ENCODE results near the gene SLC2A1.

The SLC2A1 gene

DNA sequence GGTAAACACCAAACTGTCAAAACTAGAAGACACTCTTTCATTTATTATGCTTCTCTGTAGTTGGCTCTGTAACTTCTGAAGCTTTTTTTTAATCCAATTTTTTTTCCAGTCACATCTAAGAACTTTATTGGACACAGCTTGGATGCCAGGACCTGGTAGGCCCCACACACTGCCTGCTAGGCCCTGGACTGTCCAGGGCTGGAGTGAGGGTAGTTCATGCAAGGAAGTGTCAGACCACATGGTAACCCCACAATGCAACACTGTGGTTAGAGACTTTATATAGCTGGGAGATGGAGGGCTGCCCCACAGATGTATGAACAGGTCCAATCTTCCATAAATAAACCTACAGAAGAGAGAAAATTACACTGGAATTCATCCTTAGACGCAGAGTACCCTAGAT is 7.1 kb downstream of the SLC2A1 start:
- POLR2A ChIA-PET (ENCODE audit: low non-redundant PET) = no interaction called here
- peak overlapping the region; percentile 75 for H3K27ac ChIP-seq
- TF ChIP-seq CTCF (conservative IDR thresholded peaks at IDR 0.05; ENCODE audit: low read depth) = no peak
- CTCF ChIA-PET = no interaction called here
- no peak for DNase-seq (ENCODE audit: low spot score)

- peak overlapping the region; percentile 97 for H3K27ac ChIP-seq
- CTCF ChIA-PET = interaction anchor here (1.3 kb wide), 1 partner anchor 27 kb away, joined by 4 read pairs; no protein-coding TSS in a partner anchor
- TF ChIP-seq CTCF (conservative IDR thresholded peaks at IDR 0.05; ENCODE audit: low read depth) = no peak
- POLR2A ChIA-PET (ENCODE audit: low non-redundant PET) = no interaction called here
- no peak for DNase-seq (ENCODE audit: low spot score)
These were observed 8.6 kb downstream of the SLC2A1 start for GRCh38 chr1:42950116-42950481.

DNA sequence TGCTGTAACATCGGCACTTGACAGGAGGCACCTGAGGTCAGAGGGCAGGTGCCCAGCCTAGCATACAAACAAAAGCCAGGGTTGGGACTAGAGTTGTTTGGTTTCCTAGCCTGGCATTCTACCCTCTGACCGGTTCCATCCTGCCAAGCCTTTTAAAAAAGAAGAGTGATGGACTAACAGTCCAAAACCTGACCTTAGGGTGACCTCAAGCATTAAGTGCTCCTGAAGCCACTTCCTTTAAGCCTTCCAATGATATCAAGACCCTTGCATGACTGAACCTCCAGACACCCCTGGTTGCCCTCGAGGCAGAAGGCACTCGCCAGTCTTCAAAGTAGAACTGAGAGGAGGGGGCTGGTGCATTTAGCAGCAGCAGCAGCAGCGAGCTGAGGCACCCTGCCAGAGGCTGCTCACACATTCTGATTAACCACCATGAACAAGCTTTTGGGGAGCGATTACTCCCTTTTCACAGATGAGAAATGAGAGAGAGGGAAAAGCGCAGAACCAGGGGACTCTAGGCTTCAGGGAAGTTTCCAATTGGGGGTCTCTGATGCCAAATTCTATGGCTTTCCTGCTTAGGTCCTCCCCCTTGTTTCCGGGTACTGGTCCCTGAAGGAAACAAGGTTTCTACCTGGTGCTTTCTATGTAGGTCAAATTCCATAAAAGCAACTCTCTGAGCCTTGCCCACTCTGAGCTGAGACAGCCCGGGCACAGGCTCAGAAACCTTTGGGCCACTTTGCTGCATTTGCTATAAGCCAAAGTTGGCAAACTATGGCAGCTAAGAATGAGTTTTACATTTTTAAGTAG is 9.2 kb downstream of the SLC2A1 start:
- ChIA-PET CTCF (interaction anchor here (0.8 to 1.3 kb wide), 2 partner anchors 27 to 28 kb away, joined by 4 to 5 read pairs; no protein-coding TSS in a partner anchor), POLR2A (ENCODE audit: low non-redundant PET) (no interaction called here)
- DNase-seq (ENCODE audit: low spot score) = no peak
- TF ChIP-seq CTCF (conservative IDR thresholded peaks at IDR 0.05; ENCODE audit: low read depth) = no peak
- peak overlapping the region; percentile 97 for H3K27ac ChIP-seq

GRCh38 chr1:42947965-42948732 is 10.5 kb downstream of the SLC2A1 start:
- no peak for DNase-seq (ENCODE audit: low spot score)
- no peak for TF ChIP-seq CTCF (conservative IDR thresholded peaks at IDR 0.05; ENCODE audit: low read depth)
- CTCF ChIA-PET = interaction anchor here (0.6 to 0.8 kb wide), 3 partner anchors 27 to 1846 kb away, joined by 3 to 5 read pairs (median 4); no protein-coding TSS in a partner anchor
- POLR2A ChIA-PET (ENCODE audit: low non-redundant PET) = no interaction called here
- H3K27ac ChIP-seq = peak overlapping the region; percentile 97

DNA sequence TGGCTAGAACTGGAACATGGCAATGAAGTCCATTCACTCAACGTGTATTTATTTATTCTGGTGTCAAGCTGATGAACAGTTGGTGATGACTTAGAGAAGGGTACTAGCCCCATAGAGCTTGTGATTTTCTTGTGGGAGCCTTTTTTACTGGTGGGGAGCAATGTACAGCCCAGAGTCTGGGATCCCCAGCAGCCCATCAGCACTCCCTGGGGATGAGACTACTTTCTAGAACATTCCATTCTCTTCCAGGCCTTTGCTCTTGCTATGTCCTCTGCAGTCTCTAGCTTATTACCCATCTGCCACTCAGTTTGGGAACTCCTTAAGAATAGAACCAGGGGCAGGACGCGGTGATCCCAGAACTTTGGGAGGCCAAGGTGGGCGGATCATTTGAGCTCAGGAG is 11.6 kb downstream of the SLC2A1 start:
- DNase-seq (ENCODE audit: low spot score) = no peak
- H3K27ac ChIP-seq = peak overlapping the region; percentile 97
- no peak for TF ChIP-seq CTCF (conservative IDR thresholded peaks at IDR 0.05; ENCODE audit: low read depth)
- CTCF ChIA-PET = interaction anchor here (0.6 to 1.1 kb wide), 3 partner anchors 36 to 753 kb away, joined by 3 to 5 read pairs (median 4); no protein-coding TSS in a partner anchor
- POLR2A ChIA-PET (ENCODE audit: low non-redundant PET) = no interaction called here

DNA sequence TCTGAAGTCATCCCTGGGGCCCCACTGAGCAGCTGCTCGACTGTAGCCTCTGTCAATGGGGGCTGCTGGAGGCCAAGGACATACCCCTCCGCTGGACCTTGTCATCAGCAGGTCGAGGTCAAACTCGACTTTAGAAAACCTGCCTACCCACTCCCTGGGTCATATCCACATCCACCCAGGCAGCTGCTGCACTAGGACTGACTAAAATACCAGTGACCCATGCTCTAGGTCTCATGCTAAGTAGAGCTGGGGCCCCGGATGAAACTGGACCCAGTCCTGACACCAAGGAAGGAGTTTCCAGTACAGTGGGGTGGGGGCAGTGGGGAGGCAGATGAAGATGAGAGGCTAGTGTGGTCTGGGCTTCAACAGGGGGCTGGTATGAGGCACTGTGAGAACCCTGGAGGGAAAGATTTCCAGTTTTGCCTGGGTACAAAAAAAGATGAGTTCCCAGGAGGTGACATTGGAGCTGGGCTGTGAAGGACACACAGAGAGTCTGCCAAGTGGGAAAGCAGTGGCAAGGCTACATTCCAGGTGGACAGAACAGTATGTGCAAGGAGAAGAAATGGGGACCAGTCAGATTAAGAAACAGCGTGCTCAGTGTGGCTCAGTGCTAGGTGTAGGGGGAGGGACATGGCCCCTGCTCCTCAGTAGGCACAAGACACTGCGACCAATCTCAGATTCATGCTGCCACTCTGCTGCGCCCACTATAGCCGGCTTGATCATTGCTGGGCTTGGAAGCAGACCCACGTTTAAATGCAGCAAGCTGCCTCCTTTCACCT is 12.4 kb downstream of the SLC2A1 start:
- DNase-seq (ENCODE audit: low spot score) = no peak
- POLR2A ChIA-PET (ENCODE audit: low non-redundant PET) = interaction anchor here (0.5 kb wide), 1 partner anchor 176 kb away, joined by 3 read pairs; no protein-coding TSS in a partner anchor
- peak overlapping the region; percentile 97 for H3K27ac ChIP-seq
- CTCF ChIA-PET = interaction anchor here (0.6 to 1.1 kb wide), 4 partner anchors 37 to 131 kb away, joined by 3 to 4 read pairs (median 3); no protein-coding TSS in a partner anchor
- no peak for TF ChIP-seq CTCF (conservative IDR thresholded peaks at IDR 0.05; ENCODE audit: low read depth)
